ENCODE measurements around the gene DDX1.

The DDX1 gene

GRCh38 chr2:15560140-15560987 is 31.3 kb upstream of the DDX1 start:
- CTCF ChIA-PET, result no interaction called here
- TF ChIP-seq ARNT (IDR thresholded peaks at IDR 0.05) (no peak), CTBP1 (IDR thresholded peaks at IDR 0.05; ENCODE audit: borderline replicate concordance) (no peak), FOXA1 (IDR thresholded peaks at IDR 0.05) (no peak), L3MBTL2 (conservative IDR thresholded peaks at IDR 0.05) (no peak), ZNF384 (IDR thresholded peaks at IDR 0.05) (no peak), SUZ12 (IDR thresholded peaks at IDR 0.05) (no peak), PKNOX1 (IDR thresholded peaks at IDR 0.05) (no peak), BHLHE40 (IDR thresholded peaks at IDR 0.05; ENCODE audit: borderline replicate concordance) (no peak), SP1 (IDR thresholded peaks at IDR 0.05) (no peak), LEF1 (IDR thresholded peaks at IDR 0.05; ENCODE audit: borderline replicate concordance) (no peak), FOXK2 (IDR thresholded peaks at IDR 0.05) (no peak), TARDBP (IDR thresholded peaks at IDR 0.05) (no peak), NFRKB (IDR thresholded peaks at IDR 0.05) (no peak), ELF4 (IDR thresholded peaks at IDR 0.05) (no peak), HDGF (IDR thresholded peaks at IDR 0.05; ENCODE audit: borderline replicate concordance) (no peak), FOXM1 (IDR thresholded peaks at IDR 0.05; ENCODE audit: borderline replicate concordance) (no peak)
- DNase-seq (ENCODE audit: extremely low spot score), result peak; percentile 59
- POLR2A ChIA-PET, result interaction anchor here (0.6 to 1.9 kb wide), 3 partner anchors 11 to 63 kb away, joined by 3 to 11 read pairs (median 5); no protein-coding TSS in a partner anchor

- POLR2A ChIA-PET, result interaction anchor here (0.6 to 1.9 kb wide), 4 partner anchors 10 to 63 kb away, joined by 3 to 11 read pairs (median 4); no protein-coding TSS in a partner anchor
- peak; percentile 42; the same call in 1 of the 2 replicates for TF ChIP-seq NFRKB (IDR thresholded peaks at IDR 0.05)
- TF ChIP-seq FOXM1 (IDR thresholded peaks at IDR 0.05; ENCODE audit: borderline replicate concordance), result no peak
- no peak for TF ChIP-seq LEF1 (IDR thresholded peaks at IDR 0.05; ENCODE audit: borderline replicate concordance)
- no peak for TF ChIP-seq HDGF (IDR thresholded peaks at IDR 0.05; ENCODE audit: borderline replicate concordance)
- no peak for TF ChIP-seq SUZ12 (IDR thresholded peaks at IDR 0.05)
- no peak for TF ChIP-seq PKNOX1 (IDR thresholded peaks at IDR 0.05)
- TF ChIP-seq L3MBTL2 (conservative IDR thresholded peaks at IDR 0.05), result peak; percentile 14; the same call in 1 of the 2 replicates
- TF ChIP-seq FOXK2 (IDR thresholded peaks at IDR 0.05), result no peak
- no peak for TF ChIP-seq FOXA1 (IDR thresholded peaks at IDR 0.05)
- TF ChIP-seq SP1 (IDR thresholded peaks at IDR 0.05), result no peak
- TF ChIP-seq ARNT (IDR thresholded peaks at IDR 0.05), result peak; percentile 24; the same call in 1 of the 2 replicates
- CTCF ChIA-PET, result interaction anchor here (0.6 to 1.5 kb wide), 3 partner anchors 15 to 54 kb away, joined by 3 to 12 read pairs (median 4); no protein-coding TSS in a partner anchor
- DNase-seq (ENCODE audit: extremely low spot score), result peak; percentile 78
Observed at GRCh38 chr2:15560988-15561573, 30.6 kb upstream of the DDX1 start, which contains the start of gene NBAS. Gene NBAS, minus strand, starts transcription at chr2:15561334. Its CDS starts 30 bp downstream, at chr2:15561304.

DNA sequence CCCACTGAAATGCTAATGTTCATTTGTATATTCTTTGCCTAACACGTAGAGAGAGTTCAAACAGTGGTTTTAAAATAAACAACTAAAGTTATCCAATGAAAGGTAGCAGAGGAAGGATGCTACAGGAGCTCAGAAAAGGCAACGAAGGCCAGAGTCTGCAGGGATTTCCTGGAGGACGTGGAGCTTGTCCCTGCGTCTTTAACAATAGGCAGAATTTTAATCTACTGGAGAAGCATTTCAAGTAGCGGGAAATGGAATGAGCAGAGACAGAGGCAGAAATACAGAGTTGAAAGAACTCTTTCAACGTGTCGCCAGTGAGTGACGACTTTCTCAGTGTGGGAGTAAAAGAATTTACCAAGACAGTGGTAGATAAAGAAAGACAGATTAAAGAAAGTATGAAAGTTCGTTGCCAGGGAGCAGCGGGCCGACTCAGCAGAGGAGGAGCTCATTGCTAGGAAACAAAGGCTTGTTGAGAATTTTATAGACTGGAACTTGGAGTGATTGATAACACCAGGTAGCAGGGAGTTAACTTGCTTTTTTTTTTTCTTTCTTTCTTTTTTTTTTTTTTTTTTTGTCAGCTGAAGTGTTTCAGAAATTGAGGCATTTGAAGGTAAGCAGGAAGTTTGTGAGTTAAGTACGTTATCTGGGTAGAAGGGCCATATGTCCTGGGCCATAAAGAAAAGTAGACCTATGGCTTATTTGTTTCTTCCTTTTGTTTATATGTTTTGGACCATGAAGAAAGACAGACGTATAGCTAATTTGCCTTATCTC is 29.9 kb upstream of the DDX1 start:
- peak; percentile 51 for DNase-seq (ENCODE audit: extremely low spot score)
- CTCF ChIA-PET, result interaction anchor here (0.6 to 1.5 kb wide), 4 partner anchors 15 to 153 kb away, joined by 3 to 12 read pairs (median 5); no protein-coding TSS in a partner anchor
- TF ChIP-seq L3MBTL2 (conservative IDR thresholded peaks at IDR 0.05), result no peak
- TF ChIP-seq SP1 (IDR thresholded peaks at IDR 0.05), result no peak
- 0 out of 2 replicates have a peak, but pooled peaks have one; percentile 8 for TF ChIP-seq LEF1 (IDR thresholded peaks at IDR 0.05; ENCODE audit: borderline replicate concordance)
- no peak for TF ChIP-seq ARNT (IDR thresholded peaks at IDR 0.05)
- TF ChIP-seq ZNF384 (IDR thresholded peaks at IDR 0.05), result peak; percentile 93
- no peak for TF ChIP-seq SUZ12 (IDR thresholded peaks at IDR 0.05)
- TF ChIP-seq FOXK2 (IDR thresholded peaks at IDR 0.05), result no peak
- peak; percentile 65 for TF ChIP-seq PKNOX1 (IDR thresholded peaks at IDR 0.05)
- TF ChIP-seq NFRKB (IDR thresholded peaks at IDR 0.05), result peak; percentile 3; the same call in 1 of the 2 replicates
- TF ChIP-seq ELF4 (IDR thresholded peaks at IDR 0.05), result no peak
- POLR2A ChIA-PET, result interaction anchor here (0.9 to 1.9 kb wide), 5 partner anchors 9 to 207 kb away, joined by 3 to 11 read pairs (median 3); no protein-coding TSS in a partner anchor

GRCh38 chr2:15562354-15563031 is 29.2 kb upstream of the DDX1 start:
- ChIA-PET POLR2A (interaction anchor here (0.9 to 1.9 kb wide), 3 partner anchors 9 to 208 kb away, joined by 3 to 11 read pairs (median 3); no protein-coding TSS in a partner anchor), CTCF (interaction anchor here (1.3 to 1.5 kb wide), 2 partner anchors 14 to 16 kb away, joined by 4 to 12 read pairs; no protein-coding TSS in a partner anchor)
- DNase-seq (ENCODE audit: extremely low spot score), result no peak
- TF ChIP-seq ARNT (IDR thresholded peaks at IDR 0.05) (no peak), FOXA1 (IDR thresholded peaks at IDR 0.05) (no peak), SUZ12 (IDR thresholded peaks at IDR 0.05) (no peak), LEF1 (IDR thresholded peaks at IDR 0.05; ENCODE audit: borderline replicate concordance) (no peak), ZNF384 (IDR thresholded peaks at IDR 0.05) (no peak), TARDBP (IDR thresholded peaks at IDR 0.05) (no peak), SP1 (IDR thresholded peaks at IDR 0.05) (no peak), CTBP1 (IDR thresholded peaks at IDR 0.05; ENCODE audit: borderline replicate concordance) (no peak), L3MBTL2 (conservative IDR thresholded peaks at IDR 0.05) (no peak), NFRKB (IDR thresholded peaks at IDR 0.05) (no peak), PKNOX1 (IDR thresholded peaks at IDR 0.05) (no peak), HDGF (IDR thresholded peaks at IDR 0.05; ENCODE audit: borderline replicate concordance) (no peak)

Data from HEK293T (cell line).